Neural progenitor cell (in vitro differentiated cells): ENCODE measurements around the gene AP3B2. TPM values are rescaled to one million over a fixed set of nuclear protein-coding genes. Genes with fewer than 3 reads are reported as not detected.

ENCODE experiments used
- DNase-seq: peaks from one replicate; pipeline ENCODE4 v3.0.0-alpha.2; 2016; ENCODE audit warnings: low spot score
- H2AFZ ChIP-seq: fragments of 200-600 bp; sonication (generic); replicated peaks from 2 replicates; pipeline ENCODE4 v1.6.1; 2016; ENCODE audit warnings: antibody characterized with exemption
- H3F3A ChIP-seq: fragments of 200-600 bp; sonication (generic); 2 replicates; pipeline ENCODE4 v1.6.1; 2016; ENCODE audit warnings: antibody characterized with exemption, low read depth
- H3K27ac ChIP-seq: fragments of 200-600 bp; sonication (generic); 2 replicates; pipeline ENCODE4 v1.5.1; 2016; ENCODE audit warnings: mild to moderate bottlenecking
- H3K27me3 ChIP-seq: fragments of 200-600 bp; sonication (generic); 2 replicates; pipeline ENCODE4 v1.6.1; 2016; ENCODE audit warnings: mild to moderate bottlenecking, moderate library complexity
- H3K36me3 ChIP-seq: fragments of 200-600 bp; sonication (generic); 2 replicates; pipeline ENCODE4 v1.5.1; 2016
- H3K4me1 ChIP-seq: fragments of 200-600 bp; sonication (generic); 2 replicates; pipeline ENCODE4 v1.6.1; 2016; ENCODE audit warnings: mixed run types
- H3K4me2 ChIP-seq: fragments of 200-600 bp; sonication (generic); 2 replicates; pipeline ENCODE4 v1.6.1; 2016
- H3K4me3 ChIP-seq: fragments of 200-600 bp; sonication (generic); 2 replicates; pipeline ENCODE4 v1.5.1; 2016
- H3K79me2 ChIP-seq: fragments of 200-600 bp; sonication (generic); 2 replicates; pipeline ENCODE4 v1.6.1; 2016; ENCODE audit warnings: low read depth
- H3K9ac ChIP-seq: fragments of 200-600 bp; sonication (generic); 2 replicates; pipeline ENCODE4 v1.6.1; 2016
- H3K9me3 ChIP-seq: fragments of 200-600 bp; sonication (generic); 2 replicates; pipeline ENCODE4 v1.5.1; 2016; ENCODE audit warnings: low read depth
- H4K20me1 ChIP-seq: fragments of 200-600 bp; sonication (generic); 2 replicates; pipeline ENCODE4 v1.6.1; 2016; ENCODE audit warnings: low read depth
- H3K27ac Mint-ChIP-seq: 3 replicates; pipeline ENCODE4 v1.8.0; 2021; ENCODE audit warnings: mixed read lengths
- H3K27me3 Mint-ChIP-seq: 2 replicates; pipeline ENCODE4 v1.8.0; 2022; ENCODE audit warnings: low read depth, mild to moderate bottlenecking, inconsistent platforms, moderate library complexity, mixed read lengths; ENCODE audit not compliant: insufficient read depth
- H3K36me3 Mint-ChIP-seq: 3 replicates; pipeline ENCODE4 v1.8.0; 2021; ENCODE audit warnings: mixed read lengths
- H3K4me1 Mint-ChIP-seq: 3 replicates; pipeline ENCODE4 v1.8.0; 2021; ENCODE audit warnings: mixed read lengths
- H3K4me3 Mint-ChIP-seq: 3 replicates; pipeline ENCODE4 v1.8.0; 2021; ENCODE audit warnings: mild to moderate bottlenecking, moderate library complexity, mixed read lengths
- H3K9me3 Mint-ChIP-seq: 3 replicates; pipeline ENCODE4 v1.8.0; 2020; ENCODE audit warnings: mixed read lengths
- CTCF ChIP-seq: fragments of 200-600 bp; sonication (generic); IDR thresholded peaks from 2 replicates; pipeline ENCODE4 v1.5.1; 2017; ENCODE audit warnings: antibody characterized with exemption, mild to moderate bottlenecking
- EZH2 ChIP-seq: fragments of 200-600 bp; sonication (generic); IDR thresholded peaks from 2 replicates; pipeline ENCODE4 v1.6.1; 2017; ENCODE audit warnings: antibody characterized with exemption, mild to moderate bottlenecking, moderate library complexity
- EZH2phosphoT487 ChIP-seq: fragments of 200-600 bp; sonication (generic); IDR thresholded peaks from 2 replicates; pipeline ENCODE4 v1.6.1; 2017; ENCODE audit warnings: antibody characterized with exemption
- total RNA-seq: library from RNA; depleted of rRNA; stranded (reverse); fragments of >200 nt; gene quantifications from 2 replicates; pipeline ENCODE4 v1.2.3, GENCODE V29; 2015; ENCODE audit warnings: low replicate concordance

Gene AP3B2
- total RNA-seq, 1 donor from 2014 or later = 0.97 TPM

GRCh38 chr15:82642656-82643055 lies 67.0 kb downstream of the AP3B2 start:
- Histone ChIP-seq H3K4me3 (no peak overlapping the region), H3K9me3 (no peaks in the 10 kb centered on the region), H3K79me2 (no peaks in the 10 kb centered on the region), H3K4me1 (no peaks in the 10 kb centered on the region), H4K20me1 (no peaks in the 10 kb centered on the region), H2AFZ (no peak overlapping the region), H3F3A (no peaks in the 10 kb centered on the region), H3K36me3 (no peaks in the 10 kb centered on the region), H3K9ac (no peak overlapping the region), H3K4me2 (no peak overlapping the region), H3K27ac (no peak overlapping the region), H3K27me3 (peaks cover 100% of the 10 kb centered on the region)
- Mint-ChIP-seq H3K27ac (no peak overlapping the region), H3K27me3 (peaks cover 38% of the 10 kb centered on the region), H3K4me3 (no peak overlapping the region), H3K36me3 (no peaks in the 10 kb centered on the region), H3K9me3 (no peaks in the 10 kb centered on the region), H3K4me1 (peaks cover 8% of the 10 kb centered on the region)
- TF ChIP-seq EZH2phosphoT487 (no peak), CTCF (no peak), EZH2 (no peak)
- no peak for DNase-seq

GRCh38 chr15:82641129-82641798 lies 68.4 kb downstream of the AP3B2 start:
- no peak overlapping the region for H3K27ac Mint-ChIP-seq

GRCh38 chr15:82640672-82641071 lies 69.0 kb downstream of the AP3B2 start:
- no peaks in the 10 kb centered on the region for H3K9me3 Mint-ChIP-seq
- no peaks in the 10 kb centered on the region for H3K36me3 ChIP-seq
- no peak overlapping the region for H3K4me2 ChIP-seq
- H3K4me1 Mint-ChIP-seq = peaks cover 5% of the 10 kb centered on the region
- TF ChIP-seq EZH2phosphoT487 = no peak
- TF ChIP-seq CTCF = no peak
- TF ChIP-seq EZH2 = no peak
- H3K4me3 Mint-ChIP-seq = no peak overlapping the region
- H3K27ac Mint-ChIP-seq = no peak overlapping the region
- no peaks in the 10 kb centered on the region for H3F3A ChIP-seq
- DNase-seq = no peak
- H4K20me1 ChIP-seq = no peaks in the 10 kb centered on the region
- H3K27me3 ChIP-seq = peaks cover 100% of the 10 kb centered on the region
- no peak overlapping the region for H3K9ac ChIP-seq
- H3K4me3 ChIP-seq = no peak overlapping the region
- no peaks in the 10 kb centered on the region for H3K4me1 ChIP-seq
- H3K79me2 ChIP-seq = no peaks in the 10 kb centered on the region
- H3K36me3 Mint-ChIP-seq = no peaks in the 10 kb centered on the region
- peaks cover 29% of the 10 kb centered on the region for H3K27me3 Mint-ChIP-seq
- no peaks in the 10 kb centered on the region for H3K9me3 ChIP-seq
- H2AFZ ChIP-seq = no peak overlapping the region
- no peak overlapping the region for H3K27ac ChIP-seq

More at GRCh38 chr15:82641129-82641798, 68.4 kb downstream of the AP3B2 start:
- no peak for TF ChIP-seq EZH2phosphoT487
- no peak for TF ChIP-seq CTCF
- TF ChIP-seq EZH2 = no peak
- no peaks in the 10 kb centered on the region for H3K9me3 ChIP-seq
- H3K4me3 ChIP-seq = no peak overlapping the region
- H3K4me1 ChIP-seq = no peaks in the 10 kb centered on the region
- no peaks in the 10 kb centered on the region for H3K79me2 ChIP-seq
- H3K27ac ChIP-seq = no peak overlapping the region
- no peak overlapping the region for H2AFZ ChIP-seq
- H4K20me1 ChIP-seq = no peaks in the 10 kb centered on the region
- peaks cover 8% of the 10 kb centered on the region for H3K4me1 Mint-ChIP-seq
- peaks cover 35% of the 10 kb centered on the region for H3K27me3 Mint-ChIP-seq
- DNase-seq = no peak
- H3F3A ChIP-seq = no peaks in the 10 kb centered on the region
- H3K9ac ChIP-seq = no peak overlapping the region
- no peaks in the 10 kb centered on the region for H3K9me3 Mint-ChIP-seq
- H3K36me3 ChIP-seq = no peaks in the 10 kb centered on the region
- H3K36me3 Mint-ChIP-seq = no peaks in the 10 kb centered on the region
- H3K4me2 ChIP-seq = no peak overlapping the region
- H3K27me3 ChIP-seq = peaks cover 100% of the 10 kb centered on the region
- no peak overlapping the region for H3K4me3 Mint-ChIP-seq
